ENCODE data around the gene SERPINB1.
"Not testable (repeated sequence)": the region's sequence is repeated elsewhere in the genome, so short reads cannot be mapped to it uniquely, and the experiment has no call there.

The SERPINB1 gene

DNA sequence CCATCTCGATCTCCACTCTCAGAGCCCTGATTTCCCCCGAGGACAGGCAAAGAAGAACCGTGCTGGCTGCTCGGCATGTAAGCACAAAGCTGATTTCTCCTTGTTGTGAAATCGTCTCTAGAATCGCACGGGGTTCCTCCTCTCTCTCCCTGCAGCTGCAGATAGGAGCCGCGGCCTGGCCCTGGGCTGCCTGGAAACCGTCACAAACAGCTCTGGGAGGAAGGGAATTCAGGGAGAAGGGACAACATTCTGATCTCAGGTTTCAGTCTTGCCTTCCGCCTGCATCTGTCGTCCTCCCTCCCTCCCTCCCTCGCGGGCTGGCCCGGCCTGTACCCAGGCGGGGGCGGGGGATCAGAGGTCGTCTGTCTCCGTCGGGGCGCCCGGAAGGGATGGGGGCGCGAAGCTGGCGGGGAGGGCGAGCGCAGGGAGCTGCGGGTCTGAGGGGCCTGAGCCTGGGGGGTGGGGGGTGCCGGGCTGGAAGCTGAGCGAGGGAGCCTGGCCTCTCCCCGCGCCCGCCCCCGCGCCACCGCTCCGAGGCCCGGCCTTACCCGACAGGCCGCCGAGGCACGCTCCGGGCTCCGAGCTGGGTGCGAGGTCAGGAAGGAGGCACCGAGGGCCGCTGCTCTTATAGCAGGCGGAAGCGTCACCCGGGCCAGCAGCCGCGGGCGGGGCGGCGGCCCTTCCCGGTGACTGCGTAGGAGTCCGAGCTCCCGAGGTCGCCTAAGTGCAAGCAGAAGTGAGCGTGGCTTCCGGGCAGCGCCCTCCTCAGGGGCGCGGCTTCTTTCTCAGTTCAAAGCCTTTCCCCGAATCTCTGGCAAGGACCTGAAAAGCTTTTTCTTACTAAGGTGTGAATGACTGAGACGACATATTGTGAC, at the start of gene SERPINB1:
Gene SERPINB1, minus strand, starts transcription at position 600 of the 875 bp plus-strand sequence. CDS start 1,277 bp downstream, outside the sequence.
- DNase-seq = peak; percentile 84

- DNase-seq = no peak
Observed at GRCh38 chr6:2890976-2891767, 49.5 kb upstream of the SERPINB1 start.

DNA sequence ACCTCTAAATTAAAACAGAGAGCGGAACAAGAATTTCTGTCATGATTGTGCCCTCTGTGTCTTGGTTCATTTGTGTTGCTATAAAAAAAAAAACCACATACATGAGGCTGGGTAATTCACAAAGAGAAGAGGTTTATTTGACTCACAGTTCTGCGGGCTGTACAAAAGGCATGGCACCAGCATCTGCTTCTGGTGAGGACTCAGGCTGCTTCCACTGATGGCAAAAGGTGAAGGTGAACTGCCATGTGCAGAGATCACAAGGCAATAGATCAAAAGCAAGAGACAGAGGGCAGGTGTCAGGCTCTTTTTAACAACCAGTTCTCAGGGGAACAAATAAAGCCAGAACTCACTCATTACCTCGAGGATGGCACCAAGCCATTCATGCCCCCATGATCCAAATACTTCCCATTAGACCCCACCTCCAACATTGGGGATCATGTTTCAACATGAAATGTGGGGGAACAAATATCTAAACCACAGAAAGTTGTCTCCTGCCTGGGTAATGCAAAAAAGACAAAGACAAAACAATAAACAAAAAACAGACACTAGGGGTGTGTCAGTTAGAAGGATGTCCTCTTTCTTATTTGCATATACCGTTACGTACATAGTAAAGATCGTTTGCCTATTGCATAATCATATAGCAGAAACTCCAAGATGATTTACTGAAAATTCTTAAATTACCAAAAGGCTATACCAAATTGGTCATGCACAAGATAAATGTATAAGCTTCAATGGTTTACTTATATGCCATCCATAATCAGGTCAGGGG, 44.5 kb upstream of the SERPINB1 start:
- DNase-seq = no peak

DNA sequence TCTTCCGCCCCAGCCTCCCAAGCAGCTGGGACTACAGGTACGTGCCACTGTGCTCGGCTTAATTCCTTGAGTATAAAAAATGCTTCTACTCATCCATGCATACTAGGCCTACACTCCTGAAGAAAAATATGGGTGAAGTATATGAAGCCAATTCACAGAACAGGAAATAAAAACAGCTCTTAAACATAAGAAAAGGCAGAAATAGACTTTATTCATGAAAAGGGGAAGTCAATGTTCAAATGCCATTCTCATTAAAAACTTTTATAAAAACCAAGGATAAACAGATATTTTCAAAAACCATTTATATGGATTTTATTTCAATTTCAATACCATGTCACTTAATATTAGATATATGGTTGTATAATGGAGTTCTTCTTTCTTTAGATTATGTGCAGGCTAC, 43.1 kb upstream of the SERPINB1 start:
- DNase-seq = no peak

- no peak for DNase-seq
Observed at GRCh38 chr6:2883673-2884072, 42.0 kb upstream of the SERPINB1 start.

DNA sequence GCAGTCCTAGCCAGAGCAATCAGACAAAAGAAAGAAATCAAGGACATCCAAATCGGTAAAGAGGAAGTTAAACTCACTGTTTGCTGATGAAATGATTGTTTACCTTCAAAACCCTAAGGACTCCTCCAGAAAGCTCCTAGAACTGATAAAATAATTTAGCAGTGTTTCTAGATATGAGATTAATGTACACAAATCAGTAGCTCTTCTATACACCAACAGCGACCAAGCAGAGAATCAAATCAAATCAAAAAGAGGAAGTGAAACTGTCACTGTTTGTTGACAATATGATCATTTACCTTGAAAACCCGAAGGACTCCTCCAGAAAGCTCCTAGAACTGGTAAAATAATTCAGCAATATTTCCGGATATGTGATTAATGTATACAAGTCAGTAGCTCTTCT, 39.8 kb upstream of the SERPINB1 start:
- no peak for DNase-seq

DNA sequence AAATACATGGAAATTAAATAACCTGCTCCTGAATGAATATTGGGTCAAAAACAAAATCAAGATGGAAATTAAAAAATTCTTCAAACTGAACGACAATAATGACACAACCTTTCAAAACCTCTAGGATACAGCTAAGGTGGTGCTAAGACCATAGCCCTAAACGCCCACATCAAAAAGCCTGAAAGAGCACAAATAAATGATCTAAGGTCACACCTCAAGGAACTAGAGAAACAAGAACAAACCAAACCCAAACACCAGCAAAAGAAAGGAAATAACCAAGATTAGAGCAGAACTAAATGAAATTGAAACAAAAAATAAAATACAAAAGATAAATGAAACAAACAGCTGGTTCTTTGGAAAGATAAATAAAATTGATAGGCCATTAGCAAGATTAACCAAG, 38.5 kb upstream of the SERPINB1 start:
- not testable (repeated sequence) for DNase-seq

GRCh38 chr6:2877960-2878359, 36.3 kb upstream of the SERPINB1 start:
- DNase-seq = no peak

DNA sequence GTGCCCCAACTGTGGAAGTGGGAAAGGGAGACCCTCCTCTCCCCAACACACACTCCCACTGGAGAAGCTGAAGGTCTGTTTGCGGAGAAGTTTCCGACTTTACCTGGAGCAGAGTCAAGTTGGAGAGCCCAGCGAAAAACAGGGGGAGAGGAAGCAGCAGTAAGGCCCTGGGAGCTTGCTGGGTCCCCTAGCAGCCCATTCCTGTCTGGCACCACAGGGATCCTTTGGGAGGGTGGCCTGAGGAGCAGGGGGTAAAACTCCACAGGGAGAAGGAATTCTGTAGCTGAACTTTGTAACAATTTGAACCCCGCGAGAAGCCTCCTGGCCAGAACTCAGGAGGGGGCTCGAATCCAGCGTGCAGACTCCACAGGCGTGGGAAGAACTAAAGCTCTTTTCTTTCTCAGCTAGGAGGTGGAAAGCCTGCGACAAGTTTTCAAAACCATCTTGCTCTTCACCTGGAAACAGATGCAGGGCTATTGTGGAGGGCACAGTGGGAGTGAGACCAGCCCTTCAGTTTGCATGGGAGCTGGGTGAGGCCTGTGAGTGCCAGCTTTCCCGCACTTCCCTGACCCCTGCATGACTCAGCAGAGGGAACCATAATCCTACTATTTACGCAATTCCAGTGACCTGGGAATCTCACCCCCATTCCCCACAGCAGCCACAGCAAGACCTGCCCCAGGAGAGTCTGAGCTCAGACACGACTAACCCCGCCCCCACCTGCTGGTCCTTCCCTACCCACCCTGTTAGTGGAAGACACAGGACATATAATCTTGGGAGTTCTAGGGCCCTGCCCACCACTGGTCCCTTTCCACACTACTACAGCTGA, 35.6 kb upstream of the SERPINB1 start:
- DNase-seq = no peak

GRCh38 chr6:2876210-2877056, 34.8 kb upstream of the SERPINB1 start:
- DNase-seq = peak; percentile 30

DNA sequence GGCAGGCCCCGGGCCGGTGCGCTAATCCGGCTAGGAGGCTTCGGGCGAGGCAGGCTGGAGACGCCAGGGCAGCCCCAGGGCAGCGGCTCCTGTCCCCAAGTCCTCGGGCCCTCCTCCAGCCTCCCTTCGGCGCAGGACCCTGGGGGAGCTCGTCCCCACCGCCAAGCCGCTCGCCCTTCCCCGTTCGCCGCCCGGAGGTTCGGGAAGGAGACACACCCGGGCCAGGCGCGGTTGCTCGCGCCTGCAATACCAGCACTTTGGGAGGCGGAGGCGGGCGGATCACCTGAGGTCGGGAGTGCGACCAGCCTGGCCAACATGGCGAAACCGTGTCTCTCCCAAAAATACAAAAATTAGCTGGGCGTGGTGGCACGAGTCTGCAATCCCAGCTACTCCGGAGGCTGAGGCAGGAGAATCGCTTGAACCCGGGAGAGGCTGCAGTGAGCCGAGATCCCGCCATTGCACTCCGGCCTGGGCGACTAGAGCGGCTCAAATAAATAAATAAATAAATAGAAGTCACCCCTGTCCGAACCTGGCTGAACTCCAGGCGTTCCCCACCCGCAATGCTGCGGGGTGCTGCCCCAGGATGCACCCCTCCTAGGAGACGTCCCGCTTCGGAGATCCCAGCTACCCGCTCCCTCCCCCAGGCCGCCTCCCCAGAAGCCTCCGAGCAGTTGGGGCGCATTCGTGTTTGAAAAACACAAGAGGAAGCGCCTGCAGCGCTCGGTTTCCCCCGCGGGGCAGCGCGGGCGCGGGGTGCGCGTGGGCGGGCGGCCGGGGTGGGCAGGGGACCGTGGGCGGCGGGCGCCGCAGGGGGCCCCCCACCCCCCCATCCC, 33.9 kb upstream of the SERPINB1 start:
- peak; percentile 45 for DNase-seq

- DNase-seq = no peak
Observed at GRCh38 chr6:2873643-2874042, 32.0 kb upstream of the SERPINB1 start.

GRCh38 chr6:2872423-2873358, 31.0 kb upstream of the SERPINB1 start:
- DNase-seq = no peak

DNA sequence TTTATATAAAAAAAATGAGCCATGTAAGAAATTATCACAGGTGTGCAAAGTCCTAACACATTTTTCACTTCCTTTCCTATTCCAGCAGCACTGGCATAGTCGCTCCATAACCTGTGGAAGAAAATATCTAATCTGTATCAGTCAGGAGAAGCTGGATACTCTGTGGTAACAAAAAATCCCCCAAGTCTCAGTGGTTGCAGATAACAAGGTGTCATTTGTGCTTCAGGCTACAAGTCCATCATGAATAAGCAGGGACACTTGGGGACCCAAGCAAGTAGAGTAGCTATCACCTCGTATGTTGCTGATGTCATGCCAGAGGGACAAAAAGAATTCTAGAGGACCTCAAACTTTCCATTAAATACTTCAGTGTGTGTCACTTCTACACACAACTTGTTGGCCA, 30.3 kb upstream of the SERPINB1 start:
- no peak for DNase-seq

- no peak for DNase-seq
Observed at GRCh38 chr6:2871102-2871501, 29.4 kb upstream of the SERPINB1 start.

DNA sequence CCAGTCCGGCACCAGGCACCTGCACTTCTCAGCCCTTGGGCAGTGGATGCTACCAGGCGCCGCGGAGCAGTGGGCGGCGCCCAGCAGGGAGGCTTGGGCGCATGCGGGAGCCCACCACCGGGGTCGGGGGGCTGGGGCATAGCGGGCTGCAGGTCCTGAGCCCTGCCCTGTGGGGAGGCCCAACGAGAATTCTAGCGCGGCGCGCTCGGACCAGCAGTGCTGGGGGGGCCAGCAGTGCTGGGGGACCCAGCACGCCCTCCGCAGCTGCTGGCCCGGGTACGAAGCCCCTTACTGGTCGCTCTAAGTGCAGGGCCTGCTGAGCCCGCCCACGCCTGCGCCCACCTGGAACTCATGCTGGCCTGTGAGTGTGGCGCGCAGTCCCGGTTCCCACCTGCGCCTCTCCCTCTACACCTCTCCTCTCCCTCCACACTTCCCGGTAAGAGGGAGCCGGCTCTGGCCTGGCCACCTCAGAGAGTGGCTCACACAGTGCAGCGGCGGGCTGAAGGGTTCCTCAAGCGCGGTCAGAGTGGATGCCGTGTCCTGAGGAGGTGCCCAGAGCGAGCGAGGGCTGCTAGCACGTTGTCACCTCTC, 28.5 kb upstream of the SERPINB1 start:
- DNase-seq = no peak

GRCh38 chr6:2868637-2869036, 27.0 kb upstream of the SERPINB1 start:
- no peak for DNase-seq

DNA sequence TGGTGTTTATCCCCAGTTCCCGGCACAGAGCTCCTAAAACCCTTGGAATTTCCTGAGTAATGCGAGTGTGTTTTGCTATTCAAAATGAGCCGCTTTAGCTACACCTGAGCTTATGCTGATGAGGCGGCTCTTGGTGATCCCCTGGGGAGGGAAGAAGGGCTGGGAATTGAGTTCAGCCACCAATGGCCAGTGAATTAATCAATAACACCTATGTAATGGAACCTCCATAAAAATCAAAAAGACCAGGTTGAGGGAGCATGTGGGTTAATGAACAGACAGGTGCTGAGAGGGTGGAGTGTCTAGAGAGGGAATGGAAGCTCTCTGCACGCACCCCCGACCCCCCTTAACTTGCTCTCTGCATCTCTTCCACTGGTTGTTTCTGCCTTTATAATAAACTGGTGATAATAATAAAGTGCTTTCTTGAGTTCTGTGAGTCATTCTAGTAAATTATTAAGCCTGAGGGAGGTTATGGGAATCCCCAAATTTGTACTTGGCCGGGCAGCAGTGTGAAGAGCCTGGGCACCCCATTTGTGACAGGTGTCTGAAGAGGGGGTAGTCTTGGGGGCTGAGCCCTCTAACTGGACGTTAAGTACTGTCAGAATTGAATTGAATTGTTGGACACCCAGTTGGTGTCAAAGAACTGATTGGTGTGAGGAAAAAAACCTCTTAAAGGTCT, 24.6 kb upstream of the SERPINB1 start:
- DNase-seq = no peak

All from hematopoietic multipotent progenitor cell treated with erythropoietin and hydrocortisone succinate and interleukin-3 and kit ligand, for 8 days (in vitro differentiated cells).